ENCODE results near the gene PIGS. TPM values are rescaled to one million over a fixed set of nuclear protein-coding genes. Genes with fewer than 3 reads are reported as not detected.

The PIGS gene
- total and polyA plus RNA-seq, 2 of the 13 experiments (the other 11 are each of a cell fraction or from before 2014, with no cell fraction given), result 31.7 to 42.6 TPM

DNA sequence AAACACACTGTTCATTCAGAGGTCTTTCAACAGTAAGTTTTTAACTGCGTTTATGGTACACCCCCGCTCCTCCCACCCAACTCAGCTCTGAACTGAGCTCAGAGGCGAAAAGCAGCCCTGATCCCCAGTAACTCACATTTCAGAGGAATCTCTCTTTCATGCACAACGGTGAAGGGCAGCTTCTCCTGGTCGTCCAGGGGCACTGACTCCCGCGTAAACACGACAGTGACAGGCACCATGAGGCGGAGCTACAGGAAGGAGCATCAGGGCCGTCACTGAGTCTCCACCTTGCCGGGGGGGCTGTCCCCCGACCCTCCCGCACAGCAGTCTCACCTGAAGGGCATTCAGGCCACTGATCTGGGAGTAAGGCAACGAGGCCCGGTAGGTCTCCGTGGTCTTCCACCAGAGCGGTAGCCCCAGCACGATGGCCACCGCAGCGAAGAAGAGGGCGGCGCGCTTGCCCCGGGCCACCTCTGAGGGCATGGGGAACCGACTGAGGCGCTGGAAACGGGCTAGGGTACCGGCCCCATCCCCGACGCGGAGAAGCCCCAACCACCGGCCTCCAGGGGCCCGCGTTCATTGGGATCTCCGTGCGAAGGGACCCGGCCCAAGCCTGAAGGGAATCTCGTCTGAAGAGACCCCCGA, 486 bp downstream of the PIGS start (continued):
- TF ChIP-seq TOE1 (CRISPR knock-in tag; IDR thresholded peaks at IDR 0.05) (no peak), ZNF263 (CRISPR knock-in tag; IDR thresholded peaks at IDR 0.05) (no peak), ZNF24 (IDR thresholded peaks at IDR 0.05) (no peak), NFIB (CRISPR knock-in tag; IDR thresholded peaks at IDR 0.05; ENCODE audit: borderline replicate concordance) (no peak), NFE2L1 (CRISPR knock-in tag; IDR thresholded peaks at IDR 0.05; ENCODE audit: borderline replicate concordance) (no peak), NFKB2 (CRISPR knock-in tag; IDR thresholded peaks at IDR 0.05; ENCODE audit: borderline replicate concordance) (no peak), ZBTB21 (CRISPR knock-in tag; IDR thresholded peaks at IDR 0.05) (no peak), ZNF879 (CRISPR knock-in tag; IDR thresholded peaks at IDR 0.05) (no peak), STAT5B (CRISPR knock-in tag; IDR thresholded peaks at IDR 0.05) (no peak), ZNF891 (CRISPR knock-in tag; IDR thresholded peaks at IDR 0.05) (no peak), KAT2B (IDR thresholded peaks at IDR 0.05; ENCODE audit: borderline replicate concordance, low read depth, low read length) (no peak), ZNF816 (CRISPR knock-in tag; IDR thresholded peaks at IDR 0.05; ENCODE audit: borderline replicate concordance) (no peak; the same call in 1 of the 2 replicates), ZNF331 (CRISPR knock-in tag; IDR thresholded peaks at IDR 0.05) (peak; percentile 25; the same call in 1 of the 2 replicates), KLF9 (CRISPR knock-in tag; IDR thresholded peaks at IDR 0.05; ENCODE audit: low read depth) (no peak), RXRA (CRISPR knock-in tag; IDR thresholded peaks at IDR 0.05) (0 out of 2 replicates have a peak, but pooled peaks have one; percentile 8), ATF7-NPFF (CRISPR knock-in tag; IDR thresholded peaks at IDR 0.05; ENCODE audit: low read depth) (peak; percentile 17; the same call in 1 of the 2 replicates)
- TF ChIP-seq, protein P1, sequence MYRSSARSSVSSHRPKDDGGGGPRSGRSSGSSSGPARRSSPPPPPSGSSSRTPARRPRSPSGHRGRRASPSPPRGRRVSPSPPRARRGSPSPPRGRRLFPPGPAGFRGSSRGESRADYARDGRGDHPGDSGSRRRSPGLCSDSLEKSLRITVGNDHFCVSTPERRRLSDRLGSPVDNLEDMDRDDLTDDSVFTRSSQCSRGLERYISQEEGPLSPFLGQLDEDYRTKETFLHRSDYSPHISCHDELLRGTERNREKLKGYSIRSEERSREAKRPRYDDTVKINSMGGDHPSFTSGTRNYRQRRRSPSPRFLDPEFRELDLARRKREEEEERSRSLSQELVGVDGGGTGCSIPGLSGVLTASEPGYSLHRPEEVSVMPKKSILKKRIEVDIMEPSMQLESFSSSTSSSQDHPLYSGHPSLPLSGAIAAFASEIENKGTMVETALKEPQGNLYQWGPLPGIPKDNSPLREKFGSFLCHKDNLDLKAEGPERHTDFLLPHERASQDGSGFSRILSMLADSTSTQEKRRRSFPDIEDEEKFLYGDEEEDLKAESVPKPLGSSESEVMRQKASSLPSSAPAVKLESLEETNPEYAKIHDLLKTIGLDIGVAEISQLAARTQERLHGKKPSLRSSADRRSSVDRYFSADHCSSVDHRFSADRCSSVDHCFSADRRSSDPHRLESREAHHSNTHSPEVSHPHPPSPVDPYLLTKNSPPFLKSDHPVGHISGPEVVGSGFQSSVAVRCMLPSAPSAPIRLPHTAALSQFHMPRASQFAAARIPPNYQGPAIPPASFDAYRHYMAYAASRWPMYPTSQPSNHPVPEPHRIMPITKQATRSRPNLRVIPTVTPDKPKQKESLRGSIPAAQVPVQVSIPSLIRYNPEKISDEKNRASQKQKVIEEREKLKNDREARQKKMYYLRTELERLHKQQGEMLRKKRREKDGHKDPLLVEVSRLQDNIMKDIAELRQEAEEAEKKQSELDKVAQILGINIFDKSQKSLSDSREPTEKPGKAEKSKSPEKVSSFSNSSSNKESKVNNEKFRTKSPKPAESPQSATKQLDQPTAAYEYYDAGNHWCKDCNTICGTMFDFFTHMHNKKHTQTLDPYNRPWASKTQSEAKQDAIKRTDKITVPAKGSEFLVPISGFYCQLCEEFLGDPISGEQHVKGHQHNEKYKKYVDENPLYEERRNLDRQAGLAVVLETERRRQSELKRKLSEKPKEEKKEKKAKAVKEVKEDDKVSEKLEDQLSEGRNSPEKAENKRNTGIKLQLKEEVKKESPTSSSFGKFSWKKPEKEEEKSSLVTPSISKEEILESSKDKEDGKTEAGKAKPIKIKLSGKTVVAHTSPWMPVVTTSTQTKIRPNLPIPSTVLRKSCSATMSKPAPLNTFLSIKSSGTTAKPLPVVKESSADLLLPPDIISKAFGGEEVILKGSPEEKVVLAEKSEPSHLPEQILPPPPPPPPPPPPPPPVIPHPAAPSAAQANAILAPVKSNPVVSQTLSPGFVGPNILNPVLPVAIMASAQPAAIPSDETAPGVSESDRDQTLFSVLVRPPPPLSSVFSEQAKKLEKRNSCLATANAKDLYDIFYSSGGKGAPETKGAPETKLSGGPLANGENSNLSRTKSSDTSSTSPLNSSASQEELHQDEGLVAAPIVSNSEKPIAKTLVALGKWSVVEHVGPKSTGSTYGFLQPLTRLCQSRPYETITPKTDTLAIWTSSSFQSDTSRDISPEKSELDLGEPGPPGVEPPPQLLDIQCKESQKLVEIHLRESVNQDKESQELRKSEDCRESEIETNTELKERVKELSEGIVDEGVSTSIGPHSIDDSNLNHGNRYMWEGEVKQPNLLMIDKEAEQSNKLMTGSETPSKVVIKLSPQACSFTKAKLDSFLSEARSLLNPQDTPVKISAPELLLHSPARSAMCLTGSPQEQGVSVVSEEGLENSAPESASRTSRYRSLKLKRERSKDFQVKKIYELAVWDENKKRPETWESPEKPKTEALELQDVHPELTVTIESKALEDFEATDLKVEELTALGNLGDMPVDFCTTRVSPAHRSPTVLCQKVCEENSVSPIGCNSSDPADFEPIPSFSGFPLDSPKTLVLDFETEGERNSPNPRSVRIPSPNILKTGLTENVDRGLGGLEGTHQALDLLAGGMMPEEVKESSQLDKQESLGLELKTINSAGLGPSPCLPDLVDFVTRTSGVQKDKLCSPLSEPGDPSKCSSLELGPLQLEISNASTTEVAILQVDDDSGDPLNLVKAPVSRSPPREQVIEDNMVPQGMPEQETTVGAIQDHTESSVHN (CRISPR knock-in tag; IDR thresholded peaks at IDR 0.05), result no peak
- TF ChIP-seq, protein P2, sequence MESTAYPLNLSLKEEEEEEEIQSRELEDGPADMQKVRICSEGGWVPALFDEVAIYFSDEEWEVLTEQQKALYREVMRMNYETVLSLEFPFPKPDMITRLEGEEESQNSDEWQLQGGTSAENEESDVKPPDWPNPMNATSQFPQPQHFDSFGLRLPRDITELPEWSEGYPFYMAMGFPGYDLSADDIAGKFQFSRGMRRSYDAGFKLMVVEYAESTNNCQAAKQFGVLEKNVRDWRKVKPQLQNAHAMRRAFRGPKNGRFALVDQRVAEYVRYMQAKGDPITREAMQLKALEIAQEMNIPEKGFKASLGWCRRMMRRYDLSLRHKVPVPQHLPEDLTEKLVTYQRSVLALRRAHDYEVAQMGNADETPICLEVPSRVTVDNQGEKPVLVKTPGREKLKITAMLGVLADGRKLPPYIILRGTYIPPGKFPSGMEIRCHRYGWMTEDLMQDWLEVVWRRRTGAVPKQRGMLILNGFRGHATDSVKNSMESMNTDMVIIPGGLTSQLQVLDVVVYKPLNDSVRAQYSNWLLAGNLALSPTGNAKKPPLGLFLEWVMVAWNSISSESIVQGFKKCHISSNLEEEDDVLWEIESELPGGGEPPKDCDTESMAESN (CRISPR knock-in tag; conservative IDR thresholded peaks at IDR 0.05), result no peak
- TF ChIP-seq, protein P3, sequence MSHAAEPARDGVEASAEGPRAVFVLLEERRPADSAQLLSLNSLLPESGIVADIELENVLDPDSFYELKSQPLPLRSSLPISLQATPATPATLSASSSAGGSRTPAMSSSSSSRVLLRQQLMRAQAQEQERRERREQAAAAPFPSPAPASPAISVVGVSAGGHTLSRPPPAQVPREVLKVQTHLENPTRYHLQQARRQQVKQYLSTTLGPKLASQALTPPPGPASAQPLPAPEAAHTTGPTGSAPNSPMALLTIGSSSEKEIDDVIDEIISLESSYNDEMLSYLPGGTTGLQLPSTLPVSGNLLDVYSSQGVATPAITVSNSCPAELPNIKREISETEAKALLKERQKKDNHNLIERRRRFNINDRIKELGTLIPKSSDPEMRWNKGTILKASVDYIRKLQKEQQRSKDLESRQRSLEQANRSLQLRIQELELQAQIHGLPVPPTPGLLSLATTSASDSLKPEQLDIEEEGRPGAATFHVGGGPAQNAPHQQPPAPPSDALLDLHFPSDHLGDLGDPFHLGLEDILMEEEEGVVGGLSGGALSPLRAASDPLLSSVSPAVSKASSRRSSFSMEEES (CRISPR knock-in tag; IDR thresholded peaks at IDR 0.05), result no peak
